ENCODE data around the gene ZBED4.

ZBED4 gene, protein sequence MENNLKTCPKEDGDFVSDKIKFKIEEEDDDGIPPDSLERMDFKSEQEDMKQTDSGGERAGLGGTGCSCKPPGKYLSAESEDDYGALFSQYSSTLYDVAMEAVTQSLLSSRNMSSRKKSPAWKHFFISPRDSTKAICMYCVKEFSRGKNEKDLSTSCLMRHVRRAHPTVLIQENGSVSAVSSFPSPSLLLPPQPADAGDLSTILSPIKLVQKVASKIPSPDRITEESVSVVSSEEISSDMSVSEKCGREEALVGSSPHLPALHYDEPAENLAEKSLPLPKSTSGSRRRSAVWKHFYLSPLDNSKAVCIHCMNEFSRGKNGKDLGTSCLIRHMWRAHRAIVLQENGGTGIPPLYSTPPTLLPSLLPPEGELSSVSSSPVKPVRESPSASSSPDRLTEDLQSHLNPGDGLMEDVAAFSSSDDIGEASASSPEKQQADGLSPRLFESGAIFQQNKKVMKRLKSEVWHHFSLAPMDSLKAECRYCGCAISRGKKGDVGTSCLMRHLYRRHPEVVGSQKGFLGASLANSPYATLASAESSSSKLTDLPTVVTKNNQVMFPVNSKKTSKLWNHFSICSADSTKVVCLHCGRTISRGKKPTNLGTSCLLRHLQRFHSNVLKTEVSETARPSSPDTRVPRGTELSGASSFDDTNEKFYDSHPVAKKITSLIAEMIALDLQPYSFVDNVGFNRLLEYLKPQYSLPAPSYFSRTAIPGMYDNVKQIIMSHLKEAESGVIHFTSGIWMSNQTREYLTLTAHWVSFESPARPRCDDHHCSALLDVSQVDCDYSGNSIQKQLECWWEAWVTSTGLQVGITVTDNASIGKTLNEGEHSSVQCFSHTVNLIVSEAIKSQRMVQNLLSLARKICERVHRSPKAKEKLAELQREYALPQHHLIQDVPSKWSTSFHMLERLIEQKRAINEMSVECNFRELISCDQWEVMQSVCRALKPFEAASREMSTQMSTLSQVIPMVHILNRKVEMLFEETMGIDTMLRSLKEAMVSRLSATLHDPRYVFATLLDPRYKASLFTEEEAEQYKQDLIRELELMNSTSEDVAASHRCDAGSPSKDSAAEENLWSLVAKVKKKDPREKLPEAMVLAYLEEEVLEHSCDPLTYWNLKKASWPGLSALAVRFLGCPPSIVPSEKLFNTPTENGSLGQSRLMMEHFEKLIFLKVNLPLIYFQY

DNA sequence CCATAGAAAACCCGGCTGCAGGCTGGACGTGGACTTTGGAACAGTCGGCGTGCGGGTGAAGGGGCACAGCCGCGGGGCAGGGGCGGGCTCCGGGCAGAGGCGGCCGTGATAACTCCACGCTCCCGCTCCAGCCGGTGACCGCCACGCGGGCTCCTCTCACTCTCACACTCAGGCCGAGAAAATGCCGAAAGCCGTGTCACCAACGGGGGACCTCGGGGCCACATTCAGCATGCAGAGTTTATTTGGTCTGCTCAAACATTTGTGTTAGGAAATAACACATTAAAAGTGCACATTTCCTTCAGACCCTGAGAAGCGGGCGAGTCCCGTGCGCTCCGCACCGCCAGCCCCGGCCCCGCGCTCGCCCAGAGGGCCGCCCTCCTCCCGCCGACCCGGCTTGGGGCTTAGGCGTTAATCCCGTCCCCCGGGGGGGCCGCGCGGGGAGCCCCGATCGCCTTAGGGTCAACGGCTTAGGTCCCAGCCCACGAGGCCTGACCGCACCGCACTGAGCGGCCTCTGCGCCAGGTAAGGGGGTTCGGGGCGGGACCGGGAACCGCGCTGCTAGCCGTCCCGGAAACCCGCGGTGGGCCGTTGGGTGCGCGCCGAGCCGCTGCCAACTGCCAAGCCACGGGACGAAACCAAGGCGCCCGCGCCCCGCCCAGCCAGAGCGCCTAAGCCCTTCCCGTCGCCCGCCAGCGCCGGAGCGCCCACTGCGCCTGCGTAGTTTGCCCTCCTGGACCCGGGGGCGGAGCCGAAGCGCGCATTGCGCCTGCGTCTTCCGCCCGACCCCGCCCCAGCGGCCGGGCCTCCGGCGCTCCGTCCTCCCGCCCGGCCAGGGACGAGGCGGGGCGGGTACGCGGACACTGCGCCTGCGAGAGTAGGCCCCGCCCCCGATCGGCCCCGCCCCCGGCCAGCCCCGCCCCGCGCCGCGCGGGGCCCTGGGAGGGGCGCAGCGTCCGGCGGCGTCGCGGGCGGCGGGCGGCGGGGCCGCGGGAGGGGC lies at the start of gene ZBED4:
Gene ZBED4, plus strand, starts transcription at position 947 of the 997 bp plus-strand sequence. CDS start 29,819 bp downstream, outside the sequence.
- peak within 1 kb of the TSS; percentile 68 for H3K4me3 ChIP-seq (ENCODE audit: low read length)
- TF ChIP-seq, protein P1, sequence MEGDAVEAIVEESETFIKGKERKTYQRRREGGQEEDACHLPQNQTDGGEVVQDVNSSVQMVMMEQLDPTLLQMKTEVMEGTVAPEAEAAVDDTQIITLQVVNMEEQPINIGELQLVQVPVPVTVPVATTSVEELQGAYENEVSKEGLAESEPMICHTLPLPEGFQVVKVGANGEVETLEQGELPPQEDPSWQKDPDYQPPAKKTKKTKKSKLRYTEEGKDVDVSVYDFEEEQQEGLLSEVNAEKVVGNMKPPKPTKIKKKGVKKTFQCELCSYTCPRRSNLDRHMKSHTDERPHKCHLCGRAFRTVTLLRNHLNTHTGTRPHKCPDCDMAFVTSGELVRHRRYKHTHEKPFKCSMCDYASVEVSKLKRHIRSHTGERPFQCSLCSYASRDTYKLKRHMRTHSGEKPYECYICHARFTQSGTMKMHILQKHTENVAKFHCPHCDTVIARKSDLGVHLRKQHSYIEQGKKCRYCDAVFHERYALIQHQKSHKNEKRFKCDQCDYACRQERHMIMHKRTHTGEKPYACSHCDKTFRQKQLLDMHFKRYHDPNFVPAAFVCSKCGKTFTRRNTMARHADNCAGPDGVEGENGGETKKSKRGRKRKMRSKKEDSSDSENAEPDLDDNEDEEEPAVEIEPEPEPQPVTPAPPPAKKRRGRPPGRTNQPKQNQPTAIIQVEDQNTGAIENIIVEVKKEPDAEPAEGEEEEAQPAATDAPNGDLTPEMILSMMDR (conservative IDR thresholded peaks at IDR 0.05; ENCODE audit: low read depth, low read length): no peak
- DNase-seq (ENCODE audit: low read depth): peak; percentile 81

DNA sequence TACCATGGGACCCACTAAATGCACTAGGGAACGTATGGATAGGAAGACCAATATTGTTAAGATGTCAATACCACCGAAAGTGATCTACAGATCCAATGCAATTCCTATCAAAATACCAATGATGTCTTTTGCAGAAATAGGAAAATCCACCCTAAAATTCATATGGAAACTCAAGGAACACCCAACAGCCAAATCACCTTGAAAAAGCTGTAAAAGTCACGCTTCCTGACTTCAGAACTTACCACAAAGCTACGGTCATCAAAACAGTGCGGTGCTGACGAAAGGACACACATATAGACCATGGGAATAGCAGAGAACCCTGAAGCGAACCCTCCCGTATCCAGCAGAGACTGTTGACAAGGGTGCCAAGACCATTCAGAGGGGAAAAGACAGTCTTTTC lies 46.5 kb upstream of the ZBED4 start:
- DNase-seq (ENCODE audit: low read depth): no peak
- TF ChIP-seq, protein P1 (conservative IDR thresholded peaks at IDR 0.05; ENCODE audit: low read depth, low read length): no peak
- no peak overlapping the region for H3K4me3 ChIP-seq (ENCODE audit: low read length)

DNA sequence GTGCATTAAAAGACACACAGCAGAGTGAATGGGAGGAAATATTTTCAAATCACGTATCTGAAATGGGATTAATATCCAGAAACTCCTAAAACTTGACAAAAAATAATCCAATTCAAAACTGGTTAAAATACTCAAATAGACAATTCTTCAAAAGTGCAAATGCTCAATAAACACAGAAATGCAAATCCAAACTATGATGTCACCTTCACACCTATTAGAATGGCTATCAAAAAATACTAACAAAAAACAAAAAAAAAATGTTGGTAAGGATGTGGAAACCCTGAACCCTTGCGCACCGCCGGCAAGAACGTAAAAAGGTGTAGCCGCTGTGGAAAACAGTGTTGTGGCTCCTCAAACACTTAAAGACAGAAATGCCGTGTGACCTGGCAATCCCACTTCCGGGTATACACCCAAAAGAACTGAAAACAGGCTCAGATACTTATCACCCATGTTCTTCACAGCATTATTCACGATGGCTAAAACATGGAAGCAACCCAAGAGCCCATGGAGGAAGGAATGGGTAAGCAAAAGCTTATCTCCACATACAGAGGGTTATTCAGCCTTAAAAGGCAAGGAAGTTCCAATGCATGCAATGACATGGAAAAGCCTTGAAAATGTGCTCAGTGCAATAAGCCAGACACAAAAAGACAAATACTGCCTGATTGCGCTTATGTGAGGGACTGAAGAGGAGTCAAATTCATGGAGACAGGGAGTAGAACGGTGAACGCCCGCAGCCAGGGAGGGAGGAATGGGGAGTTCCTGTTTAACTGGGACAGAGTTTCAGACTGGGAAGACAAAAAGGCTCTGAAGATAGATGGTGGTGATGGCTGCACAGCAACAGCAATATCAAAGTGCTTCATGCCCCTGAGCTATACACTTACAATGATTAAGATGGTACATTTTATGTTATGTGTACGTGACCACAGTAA lies 45.6 kb upstream of the ZBED4 start:
- TF ChIP-seq, protein P1 (conservative IDR thresholded peaks at IDR 0.05; ENCODE audit: low read depth, low read length): no peak
- no peak for DNase-seq (ENCODE audit: low read depth)
- H3K4me3 ChIP-seq (ENCODE audit: low read length): no peak overlapping the region

DNA sequence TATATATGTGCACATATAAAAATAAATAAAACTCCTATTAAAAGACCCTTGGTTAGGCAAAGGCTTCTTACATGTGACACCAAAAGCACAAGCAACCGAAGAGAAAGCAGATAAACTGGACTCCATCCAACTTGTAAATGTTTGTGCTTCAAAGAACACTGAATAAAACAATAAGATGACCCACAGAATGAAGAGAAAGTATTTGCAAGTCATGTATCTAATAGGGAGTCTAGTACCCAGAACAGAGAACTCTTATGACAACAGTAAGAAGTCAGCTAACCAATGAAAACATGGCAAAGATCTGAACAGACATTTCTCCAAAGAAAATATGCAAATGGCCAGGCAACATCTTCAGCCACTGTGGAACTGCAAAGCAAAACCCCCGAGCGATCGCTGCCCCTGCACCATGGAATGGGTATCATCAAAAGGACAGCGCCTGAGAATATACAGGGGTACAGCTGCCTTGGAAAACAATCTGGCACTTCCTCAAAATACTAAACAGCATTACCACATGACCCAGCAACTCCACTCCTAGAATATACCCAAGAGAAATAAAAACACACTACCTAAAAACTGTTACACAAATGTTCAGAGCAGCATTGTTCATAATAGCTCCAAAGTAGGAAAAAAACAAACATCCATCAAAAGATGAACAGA lies 43.2 kb upstream of the ZBED4 start:
- TF ChIP-seq, protein P1 (conservative IDR thresholded peaks at IDR 0.05; ENCODE audit: low read depth, low read length): no peak
- no peak for DNase-seq (ENCODE audit: low read depth)
- H3K4me3 ChIP-seq (ENCODE audit: low read length): no peak overlapping the region

DNA sequence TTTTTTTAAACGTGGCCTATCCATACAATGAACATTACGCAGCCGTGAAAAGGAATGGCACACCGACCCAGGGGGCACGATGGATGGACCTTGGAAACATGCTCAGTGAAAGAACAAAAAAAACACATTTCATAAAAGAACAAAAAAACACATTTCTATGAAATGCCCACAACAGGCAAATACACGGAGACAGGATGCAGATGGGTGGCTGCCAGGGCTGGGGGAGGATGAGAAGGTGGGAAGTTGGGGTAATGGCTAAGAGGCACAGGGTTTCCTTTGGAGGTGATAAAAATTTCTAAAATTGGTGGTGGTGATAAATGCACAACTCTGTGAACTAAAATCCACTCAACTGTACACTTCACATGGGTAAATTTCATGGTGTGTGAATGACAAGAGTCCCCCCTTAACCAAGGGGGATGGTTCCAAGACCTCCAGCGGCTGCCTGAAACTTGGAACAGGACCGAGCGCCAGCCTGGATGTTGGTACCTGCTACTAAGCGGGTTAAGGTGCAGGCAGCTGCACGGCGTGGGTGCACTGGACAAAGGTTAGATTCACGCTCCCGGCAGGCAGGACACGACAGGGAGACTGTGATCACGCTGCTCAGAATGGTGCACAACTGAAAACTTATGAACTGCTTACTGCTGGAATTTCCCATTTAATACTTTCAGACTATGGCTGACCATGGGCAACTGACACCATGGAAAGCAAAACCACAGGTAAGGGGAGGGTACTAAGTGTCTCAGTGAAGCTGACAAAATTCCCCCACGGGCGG lies 42.4 kb upstream of the ZBED4 start:
- TF ChIP-seq, protein P1 (conservative IDR thresholded peaks at IDR 0.05; ENCODE audit: low read depth, low read length): no peak
- DNase-seq (ENCODE audit: low read depth): no peak
- H3K4me3 ChIP-seq (ENCODE audit: low read length): no peak overlapping the region
